ENCODE measurements around the gene TSPAN11.

TSPAN11 gene

GRCh38 chr12:30980955-30981662 is 54.6 kb downstream of the TSPAN11 start:
- DNase-seq = peak; percentile 99

GRCh38 chr12:30982413-30982812 is 55.9 kb downstream of the TSPAN11 start:
- peak; percentile 89 for DNase-seq

DNA sequence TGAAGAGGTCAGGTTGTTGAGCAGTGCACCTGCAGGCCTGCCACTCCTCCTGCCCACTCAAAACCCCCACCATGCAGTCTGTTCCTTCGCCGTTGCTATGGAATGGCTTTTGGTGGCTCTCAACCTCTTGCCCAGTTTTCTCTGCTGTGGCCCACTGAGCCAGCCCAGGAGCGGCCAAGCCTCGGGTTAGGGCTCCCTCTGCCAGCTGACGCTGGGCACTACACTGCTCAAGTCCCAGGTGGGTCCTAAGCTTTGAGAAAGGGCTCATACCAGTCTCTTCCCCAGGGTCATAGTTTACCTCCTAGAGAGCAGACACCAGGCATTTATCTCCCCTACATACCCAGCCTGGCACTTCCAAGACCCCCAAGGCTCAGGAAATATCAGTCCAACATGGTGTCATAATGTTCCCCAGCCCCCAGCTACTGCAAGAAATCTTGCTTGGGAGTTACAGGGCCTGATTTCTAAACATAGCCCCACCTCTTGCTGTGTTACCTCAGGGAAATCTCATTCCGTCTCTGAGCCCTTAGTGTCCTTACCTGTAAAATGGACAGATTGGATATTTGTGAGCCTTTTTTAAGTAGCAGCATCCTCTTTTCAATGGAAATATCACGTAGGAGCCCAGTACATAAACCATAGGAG is 59.4 kb downstream of the TSPAN11 start:
- peak; percentile 96 for DNase-seq

DNA sequence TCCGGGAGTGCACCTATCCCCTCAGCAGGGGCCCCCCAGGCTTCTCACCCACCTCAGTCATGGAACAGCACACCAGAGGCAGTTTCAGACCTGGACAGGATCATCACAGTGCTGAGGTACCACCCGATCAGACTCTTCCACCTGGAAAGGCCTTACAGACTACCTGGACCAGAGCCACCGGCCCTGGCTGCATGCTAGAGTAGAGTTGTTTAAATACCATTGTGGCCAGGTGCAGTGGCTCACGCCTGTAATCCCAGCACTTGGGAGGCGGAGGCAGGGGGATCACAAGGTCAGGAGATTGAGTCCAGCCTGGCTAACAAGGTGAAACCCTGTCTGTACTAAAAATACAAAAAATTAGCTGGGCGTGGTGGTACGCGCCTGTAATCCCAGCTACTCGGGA is 61.5 kb downstream of the TSPAN11 start:
- peak; percentile 84 for DNase-seq

DNA sequence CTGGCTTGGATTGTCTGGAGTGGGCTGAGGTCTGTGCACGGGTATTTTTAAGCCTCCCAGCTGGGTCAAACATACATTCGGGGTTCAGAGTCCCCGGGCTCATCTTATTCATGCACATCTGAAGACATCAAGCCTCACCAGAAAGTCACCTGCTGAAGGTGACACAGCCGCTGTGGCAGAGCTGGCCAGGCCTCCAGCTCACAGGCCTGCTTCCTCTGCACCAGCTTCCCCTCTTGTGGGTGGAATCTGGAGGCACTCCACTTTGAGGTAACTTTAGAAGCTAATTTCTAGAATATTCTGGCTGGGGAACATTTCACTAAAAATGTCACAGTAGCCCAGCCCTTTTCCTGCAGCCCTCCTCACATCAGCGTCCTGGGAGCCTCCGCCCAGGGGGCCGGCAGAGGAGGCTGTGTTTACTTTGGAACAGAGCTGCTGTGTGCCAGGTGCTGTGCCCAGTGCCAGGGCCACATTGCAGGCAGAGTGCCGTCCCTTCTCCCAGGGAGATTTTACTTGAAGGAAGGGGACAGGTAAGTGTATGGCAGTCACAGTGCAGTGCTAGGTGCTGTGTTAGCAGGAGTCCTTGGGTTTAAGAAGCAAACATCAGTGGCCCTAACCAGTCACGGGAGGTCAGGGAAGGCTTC is 62.2 kb downstream of the TSPAN11 start:
- DNase-seq = peak; percentile 89

DNA sequence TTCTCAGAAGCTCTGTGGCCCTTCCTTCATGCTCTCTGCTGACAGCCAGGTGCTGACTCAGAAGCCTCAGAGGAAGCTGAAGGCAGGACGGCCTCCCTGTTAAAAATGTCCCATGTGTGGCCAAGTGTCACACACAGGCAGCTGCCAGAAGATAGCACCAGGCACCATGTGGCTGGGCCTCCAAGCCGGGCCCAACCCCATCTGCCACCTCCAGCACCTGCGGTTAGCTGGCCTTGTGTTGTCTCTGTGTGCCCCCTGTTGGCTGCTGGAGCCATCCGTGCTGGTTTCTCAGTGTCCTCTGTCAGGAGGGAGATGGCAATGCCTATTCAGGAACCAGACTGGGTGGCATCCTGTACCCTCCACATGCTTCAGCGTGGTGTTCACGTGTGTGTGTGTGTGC is 63.2 kb downstream of the TSPAN11 start:
- DNase-seq = peak; percentile 99

GRCh38 chr12:30990316-30990715 is 63.8 kb downstream of the TSPAN11 start:
- peak; percentile 63 for DNase-seq

DNA sequence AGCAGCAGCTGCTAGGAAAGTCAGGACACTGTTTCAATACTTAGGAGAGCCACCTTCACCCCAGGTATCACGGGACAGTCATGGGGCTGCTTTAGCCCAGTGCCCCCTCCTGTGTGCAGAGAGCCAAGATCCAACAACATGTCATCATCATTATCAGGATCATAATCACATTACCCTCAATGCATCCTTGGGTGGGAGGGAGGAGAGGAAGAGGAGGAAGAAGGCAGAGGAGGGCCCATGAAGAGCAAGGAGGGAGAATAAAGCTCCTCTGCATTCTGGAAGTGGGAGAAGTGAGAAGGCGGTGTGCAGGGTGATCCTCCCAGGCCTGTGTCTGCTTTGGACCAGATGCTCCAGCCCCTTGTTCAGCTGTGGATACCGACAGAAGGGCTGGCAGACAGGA is 64.2 kb downstream of the TSPAN11 start:
- DNase-seq = no peak

- DNase-seq = no peak
Observed at GRCh38 chr12:30991466-30991865, 64.9 kb downstream of the TSPAN11 start.

- DNase-seq = no peak
Observed at GRCh38 chr12:30992381-30992780, 65.8 kb downstream of the TSPAN11 start.

GRCh38 chr12:30993766-30994165 is 67.2 kb downstream of the TSPAN11 start:
- no peak for DNase-seq

DNA sequence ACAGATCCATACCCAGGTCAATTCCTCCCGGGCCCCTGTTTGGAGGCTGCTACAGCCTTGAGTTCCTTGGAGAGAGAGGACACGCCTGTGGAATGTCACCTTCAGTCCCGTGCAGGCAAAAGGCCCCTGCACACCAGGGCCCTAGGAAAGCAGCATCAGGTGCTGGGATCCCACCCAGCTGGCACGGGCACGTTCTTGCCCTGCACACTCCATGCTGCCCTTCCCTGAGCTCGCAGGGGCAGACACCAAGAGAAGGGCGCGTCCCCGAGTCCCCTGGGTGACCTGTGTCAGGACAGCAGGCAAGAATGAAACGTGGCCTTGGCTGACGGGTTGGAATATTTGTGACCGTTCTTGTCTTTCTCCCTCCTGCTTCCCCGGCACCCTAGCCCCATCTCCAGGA is 67.7 kb downstream of the TSPAN11 start:
- no peak for DNase-seq

GRCh38 chr12:30996255-30996654 is 69.7 kb downstream of the TSPAN11 start:
- peak; percentile 87 for DNase-seq

- no peak for DNase-seq
Observed at GRCh38 chr12:30996752-30997151, 70.2 kb downstream of the TSPAN11 start.

- DNase-seq = no peak
Observed at GRCh38 chr12:30997685-30998440, 71.3 kb downstream of the TSPAN11 start.

DNA sequence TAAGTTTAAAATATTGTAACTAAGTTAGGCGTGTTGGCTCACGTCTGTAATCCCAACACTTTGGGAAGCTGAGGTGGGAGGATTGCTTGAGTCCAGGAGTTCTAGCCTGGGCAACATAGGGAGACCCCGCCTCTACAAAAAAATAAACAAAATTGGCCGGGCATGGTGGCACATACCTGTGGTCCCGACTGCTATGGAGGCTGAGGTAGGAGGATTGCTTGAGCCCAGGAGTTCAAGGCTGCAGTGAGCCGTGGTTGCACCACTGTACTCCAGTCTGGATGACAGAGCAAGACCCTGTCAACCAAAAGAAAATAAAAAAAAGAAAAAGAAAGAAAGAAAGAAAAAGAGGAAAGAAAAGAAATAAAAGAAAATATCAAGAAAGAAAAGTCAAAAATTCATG is 72.5 kb downstream of the TSPAN11 start:
- DNase-seq = no peak

GRCh38 chr12:30999723-31000122 is 73.2 kb downstream of the TSPAN11 start:
- no peak for DNase-seq

DNA sequence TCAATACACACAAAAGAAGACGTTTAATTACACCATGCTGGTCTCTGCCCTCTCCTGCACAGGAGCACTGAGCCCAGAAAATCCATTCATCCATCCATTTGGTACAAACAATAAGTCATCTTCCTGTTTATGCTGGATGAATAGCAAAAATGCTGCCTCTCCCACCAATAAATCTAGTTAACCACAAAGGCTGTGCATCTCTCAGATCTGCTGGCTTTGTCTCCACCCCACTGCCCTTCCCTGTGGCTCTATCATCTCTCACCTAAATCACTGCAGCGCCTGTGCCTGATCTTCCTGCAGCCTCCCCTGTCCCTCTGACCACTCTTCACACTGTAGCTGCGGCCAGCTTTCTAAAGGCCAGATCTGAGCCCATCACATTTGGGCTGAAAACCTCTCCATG is 74.2 kb downstream of the TSPAN11 start:
- DNase-seq = no peak

GRCh38 chr12:31001581-31002360 is 75.2 kb downstream of the TSPAN11 start:
- no peak for DNase-seq

GRCh38 chr12:31002361-31002725 is 75.8 kb downstream of the TSPAN11 start:
- DNase-seq = no peak

DNA sequence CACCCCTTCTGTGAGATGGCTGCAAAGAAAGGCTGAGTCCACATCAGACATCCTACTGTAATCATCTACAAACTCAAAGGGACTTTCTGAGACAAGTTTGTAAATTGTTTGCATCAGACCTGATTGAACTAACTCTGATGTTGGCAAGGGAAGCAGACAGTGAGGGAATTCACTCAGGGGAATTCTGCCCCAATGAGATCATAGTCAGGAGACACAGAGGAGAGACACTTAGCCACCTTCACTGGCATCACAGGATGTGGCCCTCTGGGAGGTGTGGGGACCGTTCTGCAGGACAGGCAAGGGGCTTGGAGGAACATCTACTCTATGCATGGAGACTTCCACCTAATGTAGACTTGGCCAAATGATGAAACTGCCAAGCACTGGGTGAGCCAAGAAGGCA is 76.5 kb downstream of the TSPAN11 start:
- DNase-seq = no peak

- DNase-seq = no peak
Observed at GRCh38 chr12:31003861-31004640, 77.5 kb downstream of the TSPAN11 start.

All from DMS53 (cell line).